Small intestine (tissue), 7 donors: ENCODE measurements around the gene CALM1. TPM values are rescaled to one million over a fixed set of nuclear protein-coding genes. Genes with fewer than 3 reads are reported as not detected.

Experiments
- DNase-seq, 2 donors: peaks; one replicate each; pipeline versions ENCODE4 v3.0.0 to v3.0.0-alpha.2; 2013
- FAIRE-seq: peaks from 2 replicates; lab custom pipeline; 2012; peaks lifted over from hg19 to GRCh38; lab: Jason Lieb, UNC
- H3K27ac ChIP-seq, 3 donors: one replicate each; pipeline ENCODE4 v1.5.1; 2013; ENCODE audit warnings: low read length in 2 of 3, mild to moderate bottlenecking in 2 of 3, control low read depth in 1 of 3, inconsistent platforms in 1 of 3, low read depth in 1 of 3, moderate library complexity in 1 of 3
- H3K27me3 ChIP-seq, 3 donors: one replicate each; pipeline ENCODE4 v1.6.1; 2013; ENCODE audit warnings: low read length in 3 of 3, inconsistent platforms in 1 of 3; ENCODE audit not compliant: control insufficient read depth in 3 of 3, insufficient read depth in 3 of 3
- H3K36me3 ChIP-seq, 3 donors: one replicate each; pipeline ENCODE4 v1.6.1; 2013; ENCODE audit warnings: low read length in 3 of 3, inconsistent platforms in 1 of 3, low read depth in 1 of 3, mild to moderate bottlenecking in 1 of 3, moderate library complexity in 1 of 3; ENCODE audit not compliant: control insufficient read depth in 3 of 3, insufficient read depth in 2 of 3
- H3K4me1 ChIP-seq, 3 donors: one replicate each; pipeline ENCODE4 v1.6.1; 2013; ENCODE audit warnings: low read length in 2 of 3, inconsistent platforms in 1 of 3, low read depth in 1 of 3, mild to moderate bottlenecking in 1 of 3, moderate library complexity in 1 of 3; ENCODE audit not compliant: control insufficient read depth in 3 of 3, insufficient read depth in 2 of 3
- H3K4me3 ChIP-seq, 3 donors: one replicate each; pipeline ENCODE4 v1.5.1; 2013; ENCODE audit warnings: low read length in 3 of 3, control low read depth in 1 of 3, inconsistent platforms in 1 of 3, low read depth in 1 of 3, mild to moderate bottlenecking in 1 of 3, moderate library complexity in 1 of 3
- H3K9me3 ChIP-seq, 2 donors: one replicate each; pipeline ENCODE4 v1.6.1; 2013; ENCODE audit warnings: low read depth in 1 of 2, low read length in 1 of 2; ENCODE audit not compliant: control insufficient read depth in 2 of 2, insufficient read depth in 1 of 2
- WGBS, 3 donors: extraction: QIAGEN DNeasy Blood & Tissue Kit; methylation state at CpG; one replicate each; pipeline ENCODE4 v1.1.7; 2013; 5-methylcytosine and 5-hydroxymethylcytosine counted together
- polyA plus RNA-seq, 4 donors: library from polyadenylated mRNA; stranded (reverse) in 3 of 4; unstranded in 1 of 4; fragments of 200-250 nt in 3 of 4; fragments of 120-200 nt in 1 of 4; gene quantifications; one replicate each; pipeline versions ENCODE4 v1.2.1 to v1.2.3, GENCODE V29; 2013
- donor health status: healthy with polysubstance abuse.
- donor health status: control.
- donor health status: control.
- donor health status: Bipolar disorder and iron deficiency.
- donor health status: healthy.

The CALM1 gene
- polyA plus RNA-seq, 4 donors, result 596 to 1,791 (median 921) TPM

GRCh38 chr14:90451443-90451842 lies 54.6 kb downstream of the CALM1 start:
- Histone ChIP-seq H3K9me3 (peaks cover 0 to 13% of the 10 kb centered on the region in 2 donors), H3K4me3 (no peak overlapping the region), H3K27ac (no peak overlapping the region), H3K27me3 (no peaks in the 10 kb centered on the region), H3K4me1 (peaks cover 0 to 13% (median 0%) of the 10 kb centered on the region in 3 donors), H3K36me3 (no peaks in the 10 kb centered on the region)
- 94 to 96% (median 96%) methylated on average over 13 of the region's 13 CpGs for WGBS, 3 donors
- DNase-seq (no peak), FAIRE-seq (no peak)

- 70 to 85% (median 71%) methylated on average over 4 of the region's 4 CpGs for WGBS, 3 donors
- Histone ChIP-seq H3K27ac (no peak overlapping the region), H3K27me3 (no peaks in the 10 kb centered on the region), H3K4me1 (peaks cover 0 to 14% (median 0%) of the 10 kb centered on the region in 3 donors), H3K4me3 (no peak overlapping the region), H3K9me3 (peaks cover 0 to 13% of the 10 kb centered on the region in 2 donors), H3K36me3 (no peaks in the 10 kb centered on the region)
- no peak for DNase-seq
- FAIRE-seq, result no peak
Observed at GRCh38 chr14:90451961-90452360, 55.1 kb downstream of the CALM1 start.

GRCh38 chr14:90452366-90452765 lies 55.5 kb downstream of the CALM1 start:
- 83 to 93% (median 91%) methylated on average over 6 of the region's 6 CpGs for WGBS, 3 donors
- no peak overlapping the region for H3K4me3 ChIP-seq
- FAIRE-seq (no peak), DNase-seq (no peak)
- peaks cover 0 to 10% of the 10 kb centered on the region in 2 donors for H3K9me3 ChIP-seq
- peaks cover 0 to 16% (median 0%) of the 10 kb centered on the region in 3 donors for H3K4me1 ChIP-seq
- H3K36me3 ChIP-seq, result no peaks in the 10 kb centered on the region
- H3K27ac ChIP-seq, result no peak overlapping the region
- H3K27me3 ChIP-seq, result no peaks in the 10 kb centered on the region

- DNase-seq (peak in 1 of 2 donors; percentile 29), FAIRE-seq (no peak)
- Histone ChIP-seq H3K27me3 (no peaks in the 10 kb centered on the region), H3K4me3 (no peak overlapping the region), H3K36me3 (no peaks in the 10 kb centered on the region), H3K27ac (peak overlapping the region in 1 of 3 donors; percentile 60), H3K4me1 (peaks cover 0 to 16% (median under 1%) of the 10 kb centered on the region in 3 donors), H3K9me3 (no peaks in the 10 kb centered on the region)
- WGBS, 3 donors, result 74 to 85% (median 77%) methylated on average over 18 of the region's 18 CpGs
Observed at GRCh38 chr14:90453401-90453951, 56.6 kb downstream of the CALM1 start.

GRCh38 chr14:90454041-90455000 lies 57.5 kb downstream of the CALM1 start:
- Histone ChIP-seq H3K27me3 (no peaks in the 10 kb centered on the region), H3K36me3 (no peaks in the 10 kb centered on the region), H3K9me3 (no peaks in the 10 kb centered on the region), H3K27ac (peak overlapping the region in 2 of 3 donors; percentile 50 to 60), H3K4me1 (peaks cover 0 to 16% (median 2%) of the 10 kb centered on the region in 3 donors), H3K4me3 (peak overlapping the region in 2 of 3 donors; percentile 43 to 51)
- FAIRE-seq, result no peak
- whole genome bisulfite sequencing, 3 donors, result 27 to 47% (median 41%) methylated on average over 30 of the region's 30 CpGs
- DNase-seq, result peak; percentile 93 to 95

- Histone ChIP-seq H3K27me3 (no peaks in the 10 kb centered on the region), H3K4me1 (peaks cover 0 to 16% (median 2%) of the 10 kb centered on the region in 3 donors), H3K36me3 (no peaks in the 10 kb centered on the region), H3K27ac (no peak overlapping the region), H3K9me3 (no peaks in the 10 kb centered on the region), H3K4me3 (no peak overlapping the region)
- DNase-seq, result peak in 1 of 2 donors; percentile 8
- FAIRE-seq, result no peak
- 71 to 83% (median 81%) methylated on average over 21 of the region's 21 CpGs for WGBS, 3 donors
Observed at GRCh38 chr14:90455100-90455571, 58.3 kb downstream of the CALM1 start.

- WGBS, 3 donors, result 52 to 57% (median 56%) methylated on average over 6 of the region's 6 CpGs
- no peaks in the 10 kb centered on the region for H3K9me3 ChIP-seq
- peaks cover 0 to 16% (median 2%) of the 10 kb centered on the region in 3 donors for H3K4me1 ChIP-seq
- H3K27me3 ChIP-seq, result no peaks in the 10 kb centered on the region
- DNase-seq, result no peak
- no peak overlapping the region for H3K4me3 ChIP-seq
- FAIRE-seq, result no peak
- no peak overlapping the region for H3K27ac ChIP-seq
- H3K36me3 ChIP-seq, result no peaks in the 10 kb centered on the region
Observed at GRCh38 chr14:90456551-90456950, 59.7 kb downstream of the CALM1 start.

- FAIRE-seq, result no peak
- H3K27ac ChIP-seq, result no peak overlapping the region
- 18 to 53% (median 33%) methylated on average over 4 of the region's 4 CpGs for WGBS, 3 donors
- no peaks in the 10 kb centered on the region for H3K36me3 ChIP-seq
- H3K4me3 ChIP-seq, result no peak overlapping the region
- H3K4me1 ChIP-seq, result peaks cover 0 to 16% (median 2%) of the 10 kb centered on the region in 3 donors
- DNase-seq, result peak; percentile 58 to 67
- no peaks in the 10 kb centered on the region for H3K9me3 ChIP-seq
- H3K27me3 ChIP-seq, result no peaks in the 10 kb centered on the region
Observed at GRCh38 chr14:90457186-90457585, 60.4 kb downstream of the CALM1 start.
